Cortex of kidney (tissue), 1 donor: ENCODE measurements around the gene ARMC7.
"Not testable (repeated sequence)": the region's sequence is repeated elsewhere in the genome, so short reads cannot be mapped to it uniquely, and the experiment has no call there.

Experiments used
- DNase-seq: peaks from one replicate; lab custom pipeline; 2025; lab: John Stamatoyannopoulos, UW

Gene ARMC7

GRCh38 chr17:75154195-75155106 lies 44.7 kb downstream of the ARMC7 start, which contains the start of gene JPT1:
JPT1 (minus strand) TSS chr17:75154512; CDS start chr17:75154397, 115 bp downstream.
- no peak for DNase-seq

GRCh38 chr17:75155191-75155601 lies 45.4 kb downstream of the ARMC7 start:
- no peak for DNase-seq

GRCh38 chr17:75158480-75158879 lies 48.7 kb downstream of the ARMC7 start:
- not testable (repeated sequence) for DNase-seq

GRCh38 chr17:75159196-75160031 lies 49.6 kb downstream of the ARMC7 start:
- DNase-seq, result no peak

GRCh38 chr17:75160211-75160610 lies 50.4 kb downstream of the ARMC7 start:
- DNase-seq, result no peak

- DNase-seq, result no peak
Observed at GRCh38 chr17:75163074-75163473, 53.3 kb downstream of the ARMC7 start.

- DNase-seq, result not testable (repeated sequence)
Observed at GRCh38 chr17:75164606-75165005, 54.8 kb downstream of the ARMC7 start.

GRCh38 chr17:75168998-75169397 lies 59.2 kb downstream of the ARMC7 start:
- no peak for DNase-seq

- no peak for DNase-seq
Observed at GRCh38 chr17:75173526-75173925, 63.8 kb downstream of the ARMC7 start.

- DNase-seq, result no peak
Observed at GRCh38 chr17:75174996-75175395, 65.2 kb downstream of the ARMC7 start.

- DNase-seq, result no peak
Observed at GRCh38 chr17:75176625-75177024, 66.9 kb downstream of the ARMC7 start.

GRCh38 chr17:75178453-75178852 lies 68.7 kb downstream of the ARMC7 start:
- no peak for DNase-seq
